ENCODE measurements around the gene PDE4D. TPM values are rescaled to one million over a fixed set of nuclear protein-coding genes. Genes with fewer than 3 reads are reported as not detected.

Gene PDE4D
- total RNA-seq, 1 experiment from 2014 or later, result 6.5 TPM

GRCh38 chr5:59489551-59489950 is 404.0 kb downstream of the PDE4D start:
- no TSS peak for BruUV-seq (replicated peaks)
- H3K27me3 ChIP-seq (replicated peaks; ENCODE audit: insufficient read depth, low read depth, low read length, poor library complexity), result no peaks in the 10 kb centered on the region
- ChIA-PET POLR2A (ENCODE audit: low non-redundant PET) (no interaction called here), CTCF (no interaction called here)
- intact Hi-C loops (cut with micrococcal nuclease; ENCODE audit: unreplicated experiment), result no loop called here
- no peaks in the 10 kb centered on the region for H3K36me3 ChIP-seq (ENCODE audit: insufficient read depth, low read length, poor library complexity, severe bottlenecking)
- H3K9me3 ChIP-seq (ENCODE audit: low read depth, low read length, poor library complexity, severe bottlenecking), result no peaks in the 10 kb centered on the region
- peaks cover 7% of the 10 kb centered on the region for H3K4me1 ChIP-seq (ENCODE audit: insufficient read depth, low read length, poor library complexity, severe bottlenecking)
- no peak overlapping the region for H3K4me3 ChIP-seq (ENCODE audit: low read depth, low read length, poor library complexity, severe bottlenecking)
- no peak for DNase-seq (ENCODE audit: low spot score)
- no peak for TF ChIP-seq EZH2 (IDR thresholded peaks at IDR 0.05; ENCODE audit: borderline replicate concordance, low read depth, low read length, poor library complexity, severe bottlenecking)
- TF ChIP-seq CTCF (conservative IDR thresholded peaks at IDR 0.05; ENCODE audit: low read depth, low read length), result no peak
- H3K27ac ChIP-seq (ENCODE audit: low read depth, low read length, poor library complexity, severe bottlenecking), result no peak overlapping the region

GRCh38 chr5:59487772-59488729 is 405.5 kb downstream of the PDE4D start:
- Histone ChIP-seq H3K36me3 (ENCODE audit: insufficient read depth, low read length, poor library complexity, severe bottlenecking) (no peaks in the 10 kb centered on the region), H3K4me1 (ENCODE audit: insufficient read depth, low read length, poor library complexity, severe bottlenecking) (peaks cover 7% of the 10 kb centered on the region), H3K4me3 (ENCODE audit: low read depth, low read length, poor library complexity, severe bottlenecking) (no peak overlapping the region), H3K27me3 (replicated peaks; ENCODE audit: insufficient read depth, low read depth, low read length, poor library complexity) (no peaks in the 10 kb centered on the region), H3K9me3 (ENCODE audit: low read depth, low read length, poor library complexity, severe bottlenecking) (no peaks in the 10 kb centered on the region), H3K27ac (ENCODE audit: low read depth, low read length, poor library complexity, severe bottlenecking) (no peak overlapping the region)
- CTCF ChIA-PET, result interaction anchor here (0.6 to 0.7 kb wide), 2 partner anchors 17 to 20 kb away, joined by 3 to 6 read pairs; no protein-coding TSS in a partner anchor
- BruUV-seq (replicated peaks), result no TSS peak
- intact Hi-C loops (cut with micrococcal nuclease; ENCODE audit: unreplicated experiment), result no loop called here
- TF ChIP-seq CTCF (conservative IDR thresholded peaks at IDR 0.05; ENCODE audit: low read depth, low read length), result no peak
- no peak for TF ChIP-seq EZH2 (IDR thresholded peaks at IDR 0.05; ENCODE audit: borderline replicate concordance, low read depth, low read length, poor library complexity, severe bottlenecking)
- POLR2A ChIA-PET (ENCODE audit: low non-redundant PET), result no interaction called here
- no peak for DNase-seq (ENCODE audit: low spot score)

GRCh38 chr5:59487068-59487686 is 406.3 kb downstream of the PDE4D start:
- DNase-seq (ENCODE audit: low spot score), result no peak
- H3K27ac ChIP-seq (ENCODE audit: low read depth, low read length, poor library complexity, severe bottlenecking), result no peak overlapping the region
- TF ChIP-seq CTCF (conservative IDR thresholded peaks at IDR 0.05; ENCODE audit: low read depth, low read length) (no peak), EZH2 (IDR thresholded peaks at IDR 0.05; ENCODE audit: borderline replicate concordance, low read depth, low read length, poor library complexity, severe bottlenecking) (no peak)
- H3K36me3 ChIP-seq (ENCODE audit: insufficient read depth, low read length, poor library complexity, severe bottlenecking), result no peaks in the 10 kb centered on the region
- no peaks in the 10 kb centered on the region for H3K9me3 ChIP-seq (ENCODE audit: low read depth, low read length, poor library complexity, severe bottlenecking)
- intact Hi-C loops (cut with micrococcal nuclease; ENCODE audit: unreplicated experiment), result no loop called here
- CTCF ChIA-PET, result no interaction called here
- H3K27me3 ChIP-seq (replicated peaks; ENCODE audit: insufficient read depth, low read depth, low read length, poor library complexity), result no peaks in the 10 kb centered on the region
- H3K4me3 ChIP-seq (ENCODE audit: low read depth, low read length, poor library complexity, severe bottlenecking), result no peak overlapping the region
- H3K4me1 ChIP-seq (ENCODE audit: insufficient read depth, low read length, poor library complexity, severe bottlenecking), result peaks cover 7% of the 10 kb centered on the region
- POLR2A ChIA-PET (ENCODE audit: low non-redundant PET), result no interaction called here
- no TSS peak for BruUV-seq (replicated peaks)
